Skeletal muscle satellite cell (primary cell): ENCODE results near the gene PRKN.

Source experiments
- H3K27me3 ChIP-seq: 2 replicates; pipeline ENCODE4 v1.7.0; 2013; ENCODE audit warnings: low read length; ENCODE audit not compliant: control insufficient read depth, insufficient read depth
- H3K36me3 ChIP-seq: 2 replicates; pipeline ENCODE4 v1.7.0; 2013; ENCODE audit warnings: mild to moderate bottlenecking, control low read depth, low read length; ENCODE audit not compliant: insufficient read depth
- H3K4me1 ChIP-seq: 2 replicates; pipeline ENCODE4 v1.7.0; 2013; ENCODE audit warnings: low read length; ENCODE audit not compliant: control insufficient read depth, insufficient read depth
- H3K4me2 ChIP-seq: 2 replicates; pipeline ENCODE4 v1.7.0; 2013; ENCODE audit warnings: mild to moderate bottlenecking, low read length
- H3K4me3 ChIP-seq: 2 replicates; pipeline ENCODE4 v1.7.0; 2013; ENCODE audit warnings: low read length
- H3K9ac ChIP-seq: 2 replicates; pipeline ENCODE4 v1.7.0; 2013; ENCODE audit warnings: mild to moderate bottlenecking, low read depth, low read length, moderate library complexity
- H3K9me3 ChIP-seq: replicated peaks from 2 replicates; pipeline ENCODE4 v1.7.0; 2013; ENCODE audit warnings: mild to moderate bottlenecking, control low read depth, low read length

Gene PRKN

DNA sequence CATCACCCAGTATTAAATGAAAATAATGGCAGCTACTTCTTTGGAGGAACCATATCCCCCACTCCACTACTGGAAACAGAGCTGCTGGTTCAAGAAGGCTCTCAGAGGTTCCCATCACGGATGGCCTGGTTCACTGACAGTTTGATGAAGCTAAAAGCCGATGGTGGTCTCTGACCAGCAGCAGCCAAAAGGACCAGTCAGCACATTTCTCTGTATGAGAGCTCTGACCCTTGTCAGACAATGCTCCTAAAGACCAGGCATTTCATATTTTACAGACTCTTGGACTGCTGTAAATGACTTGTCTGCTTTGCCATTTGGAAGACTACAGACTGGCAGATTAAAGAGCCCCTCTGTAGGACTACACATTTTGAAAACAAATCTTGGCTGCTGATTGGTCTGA lies 16.6 kb downstream of the PRKN start:
- no peak overlapping the region for H3K4me3 ChIP-seq
- H3K4me2 ChIP-seq, result no peak overlapping the region
- no peak overlapping the region for H3K9ac ChIP-seq
- no peaks in the 10 kb centered on the region for H3K4me1 ChIP-seq
- H3K27me3 ChIP-seq, result no peaks in the 10 kb centered on the region
- no peaks in the 10 kb centered on the region for H3K36me3 ChIP-seq
- H3K9me3 ChIP-seq, result no peaks in the 10 kb centered on the region

DNA sequence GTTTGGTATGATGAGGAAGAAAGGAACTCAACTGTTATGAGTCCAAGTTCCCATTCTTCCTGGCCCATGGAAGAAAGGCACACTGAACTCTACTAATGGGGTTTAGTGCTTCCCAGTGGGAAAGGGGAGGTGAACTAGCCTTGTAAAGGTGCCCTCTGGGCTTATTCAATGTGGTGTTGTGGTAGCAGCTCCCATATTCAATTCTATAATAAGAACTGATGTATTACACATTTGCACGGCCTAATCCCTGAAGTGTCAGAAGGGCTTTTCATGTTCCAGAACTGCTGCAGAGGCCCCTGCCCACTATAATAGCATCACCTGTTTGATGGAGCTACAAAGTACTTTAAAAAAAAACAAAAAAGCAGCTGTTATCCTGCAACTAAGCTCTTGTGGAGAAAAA lies 17.1 kb downstream of the PRKN start:
- no peak overlapping the region for H3K4me3 ChIP-seq
- no peak overlapping the region for H3K9ac ChIP-seq
- H3K4me2 ChIP-seq, result no peak overlapping the region
- H3K27me3 ChIP-seq, result no peaks in the 10 kb centered on the region
- H3K9me3 ChIP-seq, result no peaks in the 10 kb centered on the region
- no peaks in the 10 kb centered on the region for H3K36me3 ChIP-seq
- no peaks in the 10 kb centered on the region for H3K4me1 ChIP-seq

DNA sequence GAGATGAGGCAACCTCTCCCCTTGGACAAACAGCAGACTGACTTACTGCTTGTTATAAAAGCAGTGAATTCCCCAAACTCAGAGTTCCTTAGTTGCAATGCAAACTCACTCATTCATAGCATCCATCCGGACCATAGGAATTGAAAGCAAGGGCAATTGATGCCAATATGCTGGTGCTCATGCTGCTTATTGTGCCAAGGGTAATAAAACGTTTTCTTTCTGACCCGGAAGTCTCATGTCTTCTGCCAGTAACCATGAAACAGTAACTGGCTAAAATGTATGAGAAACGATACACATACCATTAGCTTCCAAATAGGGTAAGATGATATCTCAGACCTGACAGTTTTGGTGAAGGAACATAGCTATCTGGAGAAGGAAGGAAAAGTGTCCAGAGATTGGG lies 18.1 kb downstream of the PRKN start:
- H3K4me1 ChIP-seq, result no peaks in the 10 kb centered on the region
- no peak overlapping the region for H3K4me3 ChIP-seq
- H3K9ac ChIP-seq, result no peak overlapping the region
- H3K27me3 ChIP-seq, result no peaks in the 10 kb centered on the region
- H3K4me2 ChIP-seq, result no peak overlapping the region
- no peaks in the 10 kb centered on the region for H3K9me3 ChIP-seq
- H3K36me3 ChIP-seq, result no peaks in the 10 kb centered on the region

DNA sequence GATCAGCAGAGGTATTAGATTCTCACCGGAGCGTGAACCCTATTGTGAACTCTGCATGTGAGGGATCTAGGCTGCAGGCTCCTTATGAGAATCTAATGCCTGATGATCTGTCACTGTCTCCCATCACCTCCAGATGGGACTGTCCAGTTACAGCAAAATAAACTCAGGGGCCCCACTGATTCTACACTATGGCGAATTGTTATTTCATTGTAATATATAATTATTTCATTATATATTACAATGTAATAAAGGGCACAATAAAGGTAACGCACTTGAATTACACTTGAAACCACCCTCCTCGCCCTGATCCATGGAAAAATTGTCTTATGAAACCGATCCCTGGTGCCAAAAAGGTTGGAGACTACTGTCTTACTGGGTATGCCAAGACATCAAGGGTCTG lies 18.6 kb downstream of the PRKN start:
- Histone ChIP-seq H3K4me3 (no peak overlapping the region), H3K36me3 (no peaks in the 10 kb centered on the region), H3K4me2 (no peak overlapping the region), H3K4me1 (no peaks in the 10 kb centered on the region), H3K9ac (no peak overlapping the region), H3K9me3 (no peaks in the 10 kb centered on the region), H3K27me3 (no peaks in the 10 kb centered on the region)

DNA sequence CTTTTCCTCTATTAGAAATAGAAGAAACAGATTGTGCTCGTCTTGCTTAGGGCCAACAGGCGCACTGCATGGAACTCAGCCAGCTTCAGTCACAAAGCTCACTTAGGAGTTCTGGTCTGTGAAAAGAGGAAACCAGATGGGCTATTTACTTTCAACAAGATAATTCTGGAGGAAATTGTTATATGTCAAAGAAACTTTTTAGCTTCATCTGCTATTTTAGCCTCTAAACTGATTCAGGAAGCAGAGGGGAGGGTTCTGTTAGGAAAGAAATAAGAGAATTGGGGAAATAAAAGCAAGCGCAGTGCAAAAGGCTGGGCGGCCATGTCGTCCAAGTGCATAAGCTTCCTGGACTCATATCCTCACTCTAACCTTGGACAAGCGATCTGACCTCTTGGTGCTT lies 21.3 kb downstream of the PRKN start:
- Histone ChIP-seq H3K36me3 (no peaks in the 10 kb centered on the region), H3K4me3 (no peak overlapping the region), H3K4me1 (no peaks in the 10 kb centered on the region), H3K9ac (no peak overlapping the region), H3K9me3 (no peaks in the 10 kb centered on the region), H3K27me3 (no peaks in the 10 kb centered on the region), H3K4me2 (no peak overlapping the region)

DNA sequence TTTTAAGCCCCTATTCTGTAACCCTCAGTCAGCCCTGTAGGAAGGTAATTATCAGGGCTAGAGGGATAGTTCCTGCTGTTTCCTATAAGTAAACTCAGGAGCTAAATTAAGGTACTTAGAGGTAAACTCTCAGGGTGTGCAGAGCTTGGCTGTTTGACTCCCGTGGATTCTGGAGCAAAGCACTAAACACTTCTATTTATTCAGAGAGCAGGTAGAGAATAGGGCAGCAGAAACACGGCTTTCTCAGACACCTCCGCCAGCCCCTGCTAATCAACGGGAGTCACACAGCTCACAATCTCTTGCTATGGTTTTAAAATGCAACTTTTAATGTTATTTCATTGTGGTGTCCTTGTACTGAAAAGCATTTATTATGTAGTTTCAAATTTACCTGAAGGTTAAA lies 21.8 kb downstream of the PRKN start:
- no peak overlapping the region for H3K9ac ChIP-seq

DNA sequence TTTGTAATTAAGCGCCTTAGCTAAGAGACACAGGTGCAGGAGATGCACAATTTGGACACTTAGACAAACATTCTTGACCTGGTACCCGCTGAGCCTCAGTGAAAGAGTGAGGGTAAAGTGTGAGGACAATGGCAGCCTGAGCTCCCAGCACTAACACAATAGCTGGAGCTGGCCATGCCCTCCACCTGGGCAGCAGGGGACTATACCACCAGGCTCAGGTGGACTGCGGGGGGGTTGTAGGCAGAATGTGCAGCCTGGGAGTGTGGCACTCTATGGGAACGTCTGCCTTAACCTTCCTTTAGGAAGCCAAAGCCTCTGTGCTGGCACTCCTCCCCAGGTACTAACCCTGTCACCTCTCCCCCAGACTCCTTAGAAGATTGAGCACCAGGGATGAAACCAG lies 23.6 kb downstream of the PRKN start:
- Histone ChIP-seq H3K4me2 (no peak overlapping the region), H3K27me3 (no peaks in the 10 kb centered on the region), H3K9me3 (no peaks in the 10 kb centered on the region), H3K4me1 (no peaks in the 10 kb centered on the region), H3K4me3 (no peak overlapping the region), H3K36me3 (no peaks in the 10 kb centered on the region), H3K9ac (no peak overlapping the region)

More for the DNA sequence above, 21.8 kb downstream of the PRKN start:
- Histone ChIP-seq H3K27me3 (no peaks in the 10 kb centered on the region), H3K4me3 (no peak overlapping the region), H3K4me2 (no peak overlapping the region), H3K4me1 (no peaks in the 10 kb centered on the region), H3K36me3 (no peaks in the 10 kb centered on the region), H3K9me3 (no peaks in the 10 kb centered on the region)

DNA sequence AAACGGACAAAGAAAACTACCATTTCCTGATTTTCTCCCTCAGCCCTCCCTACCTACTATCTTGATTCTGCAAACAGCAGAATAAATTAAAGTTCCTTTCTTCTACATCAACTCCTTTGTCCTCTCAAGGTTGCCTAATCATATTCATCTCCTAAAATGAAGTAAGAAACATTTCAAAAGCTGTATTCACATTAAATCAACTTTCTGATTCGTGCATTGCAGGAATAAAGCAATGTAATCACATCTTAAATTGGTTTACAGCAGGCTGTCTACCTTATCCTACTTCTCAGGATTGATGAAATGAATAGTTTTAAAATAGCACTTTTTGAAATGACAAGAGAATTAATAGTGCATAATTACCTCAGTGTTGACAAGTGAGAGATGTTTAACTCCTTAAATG lies 25.1 kb downstream of the PRKN start:
- Histone ChIP-seq H3K4me2 (no peak overlapping the region), H3K4me1 (no peaks in the 10 kb centered on the region), H3K27me3 (no peaks in the 10 kb centered on the region), H3K9ac (no peak overlapping the region), H3K9me3 (no peaks in the 10 kb centered on the region), H3K4me3 (no peak overlapping the region), H3K36me3 (no peaks in the 10 kb centered on the region)

DNA sequence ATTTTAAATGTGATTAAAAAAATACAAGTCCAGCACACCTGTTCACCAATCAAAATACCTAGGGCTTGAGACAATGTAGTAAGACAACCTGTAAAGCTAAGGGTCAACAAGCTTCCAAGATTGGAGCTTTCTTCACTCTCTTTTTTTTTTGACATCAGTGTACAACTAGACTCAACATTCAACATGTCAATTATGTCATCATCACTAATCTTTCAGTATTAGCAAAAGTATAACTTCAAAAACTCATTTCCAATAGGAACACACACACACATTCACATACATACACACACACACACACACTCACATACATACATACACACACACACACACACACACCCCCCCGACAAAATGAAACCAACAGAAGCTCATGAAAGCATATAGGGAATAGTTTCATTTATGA lies 26.0 kb downstream of the PRKN start:
- Histone ChIP-seq H3K9ac (no peak overlapping the region), H3K36me3 (no peaks in the 10 kb centered on the region), H3K4me1 (no peaks in the 10 kb centered on the region), H3K4me3 (no peak overlapping the region), H3K9me3 (no peaks in the 10 kb centered on the region), H3K27me3 (no peaks in the 10 kb centered on the region), H3K4me2 (no peak overlapping the region)

DNA sequence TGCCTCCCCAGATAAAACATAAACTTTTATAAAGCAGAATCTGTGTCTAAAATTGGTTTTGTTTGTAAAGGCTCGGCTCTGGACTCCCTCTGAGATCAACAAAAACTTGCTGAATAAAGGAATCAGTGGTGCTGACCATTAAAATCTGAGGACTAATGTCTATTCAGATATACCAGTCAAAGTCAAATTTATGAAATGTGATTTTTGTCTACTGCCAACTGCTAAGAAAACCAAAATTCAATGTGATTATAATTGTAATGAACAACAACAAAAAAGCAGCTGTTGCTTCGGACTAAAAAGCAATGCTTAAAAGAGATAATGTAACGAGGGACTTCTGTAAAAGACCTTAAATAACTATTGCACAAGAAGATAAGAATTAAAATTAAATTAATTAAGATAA lies 26.6 kb downstream of the PRKN start:
- Histone ChIP-seq H3K9ac (no peak overlapping the region), H3K4me3 (no peak overlapping the region), H3K9me3 (no peaks in the 10 kb centered on the region), H3K36me3 (no peaks in the 10 kb centered on the region), H3K27me3 (no peaks in the 10 kb centered on the region), H3K4me2 (no peak overlapping the region), H3K4me1 (no peaks in the 10 kb centered on the region)

DNA sequence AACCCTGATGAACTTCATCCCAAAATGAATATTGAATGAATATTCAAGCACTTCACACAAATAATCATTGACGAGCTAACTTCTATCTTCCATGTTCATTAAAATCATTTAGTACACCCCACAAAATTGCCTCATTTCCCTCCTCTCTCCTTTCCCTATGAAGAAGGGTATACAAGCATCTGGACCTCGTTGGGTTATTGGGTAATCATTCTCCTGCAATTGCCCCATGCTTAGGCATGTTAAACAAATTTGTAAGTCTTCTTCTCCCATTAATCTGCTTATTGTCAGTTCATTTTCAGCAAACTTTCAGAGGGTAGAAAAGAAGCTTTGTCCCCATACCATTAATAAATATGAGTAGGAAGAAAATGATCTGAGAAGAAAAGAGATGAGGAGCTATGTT lies 27.6 kb downstream of the PRKN start:
- Histone ChIP-seq H3K36me3 (no peaks in the 10 kb centered on the region), H3K4me2 (no peak overlapping the region), H3K9ac (no peak overlapping the region), H3K27me3 (no peaks in the 10 kb centered on the region), H3K4me1 (no peaks in the 10 kb centered on the region), H3K4me3 (no peak overlapping the region), H3K9me3 (no peaks in the 10 kb centered on the region)

DNA sequence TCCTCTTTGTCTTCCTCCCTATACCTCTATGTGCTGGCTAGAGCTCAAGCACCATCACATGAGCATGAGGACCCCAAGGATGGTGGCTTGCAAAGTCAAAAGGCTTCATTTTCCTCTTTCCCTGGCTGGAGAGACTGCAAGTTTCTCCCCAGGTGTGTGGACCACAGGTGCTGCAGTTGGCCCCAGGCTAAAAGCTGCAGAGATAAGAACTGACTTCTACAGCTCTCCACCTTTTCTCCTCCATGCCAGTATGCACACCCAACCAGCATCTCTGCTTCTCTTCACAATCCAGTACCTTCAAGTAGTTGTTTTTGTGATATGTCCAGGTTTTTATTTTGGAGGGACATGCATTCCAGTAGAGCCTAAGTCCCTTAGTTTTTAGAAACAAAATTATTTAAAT lies 29.1 kb downstream of the PRKN start:
- Histone ChIP-seq H3K9me3 (no peaks in the 10 kb centered on the region), H3K4me1 (no peaks in the 10 kb centered on the region), H3K36me3 (no peaks in the 10 kb centered on the region), H3K4me2 (no peak overlapping the region), H3K9ac (no peak overlapping the region), H3K4me3 (no peak overlapping the region), H3K27me3 (no peaks in the 10 kb centered on the region)
